Stomach (tissue), 4 donors: ENCODE measurements around the gene KRTAP10-4.

Source experiments
- CTCF ChIP-seq, 7 experiments: fragments of 450-650 bp in 4 of 7; fragments of 200-600 bp in 3 of 7; sonication (generic) in 3 of 7; IDR thresholded peaks; one replicate each; pipeline ENCODE4 v1.5.1; 2016 to 2019; ENCODE audit warnings: antibody characterized with exemption in 7 of 7, control low read depth in 2 of 7, mild to moderate bottlenecking in 1 of 7
- POLR2A ChIP-seq, 4 donors: fragments of 450-650 bp; IDR thresholded peaks; one replicate each; pipeline ENCODE4 v1.6.1; 2016; ENCODE audit warnings: antibody characterized with exemption in 4 of 4, control low read depth in 2 of 4, mild to moderate bottlenecking in 1 of 4, moderate library complexity in 1 of 4

GRCh38 chr21:44574457-44575306, 1.2 kb downstream of the KRTAP10-4 start:
- TF ChIP-seq CTCF (IDR thresholded peaks at IDR 0.05) (peak in 1 of 7 experiments; percentile 7), POLR2A (IDR thresholded peaks at IDR 0.05) (no peak)
